Ascending aorta (tissue), 2 donors: ENCODE results near the gene GPC5. TPM values are rescaled to one million over a fixed set of nuclear protein-coding genes. Genes with fewer than 3 reads are reported as not detected.

Experiments
- DNase-seq, 2 donors: peaks; one replicate each; pipeline ENCODE4 v3.0.0-alpha.2; 2019; ENCODE audit warnings: low spot score in 2 of 2
- H3K27ac ChIP-seq, 2 donors: fragments of 200-600 bp; sonication (generic); one replicate each; pipeline ENCODE4 v1.5.1; 2016 to 2017; ENCODE audit warnings: mild to moderate bottlenecking in 1 of 2
- H3K27me3 ChIP-seq: fragments of 200-600 bp; sonication (generic); one replicate; pipeline ENCODE4 v1.5.1; 2017
- H3K36me3 ChIP-seq, 2 donors: fragments of 200-600 bp; sonication (generic); one replicate each; pipeline ENCODE4 v1.5.1; 2016
- H3K4me1 ChIP-seq, 2 donors: fragments of 200-600 bp; sonication (generic); one replicate each; pipeline ENCODE4 v1.5.1; 2016 to 2017; ENCODE audit warnings: mild to moderate bottlenecking in 1 of 2
- H3K4me3 ChIP-seq, 2 donors: fragments of 200-600 bp; sonication (generic); one replicate each; pipeline ENCODE4 v1.5.1; 2016 to 2017; ENCODE audit warnings: mild to moderate bottlenecking in 1 of 2
- H3K9me3 ChIP-seq, 2 donors: fragments of 200-600 bp; sonication (generic); one replicate each; pipeline ENCODE4 v1.5.1; 2016
- CTCF ChIP-seq, 3 experiments: fragments of 200-600 bp in 2 of 3; fragments of 450-650 bp in 1 of 3; sonication (generic) in 2 of 3; IDR thresholded peaks; one replicate each; pipeline ENCODE4 v1.5.1; 2016 to 2019; ENCODE audit warnings: antibody characterized with exemption in 3 of 3, mild to moderate bottlenecking in 1 of 3, moderate library complexity in 1 of 3
- intact Hi-C: fragments of 100-400 bp; cut with DNase I; formaldehyde crosslinking; loops from one replicate; pipeline ENCODE4 v1.15.1; 2023
- total RNA-seq: library from RNA; depleted of rRNA; stranded (reverse); fragments of >200 nt; gene quantifications from one replicate; pipeline ENCODE4 v1.1.0, GENCODE V29; 2016

GPC5 gene
- total RNA-seq, 1 donor from 2014 or later, result not detected

GRCh38 chr13:91353494-91353893 lies 44.9 kb upstream of the GPC5 start:
- no peak for DNase-seq
- peaks cover 3 to 26% of the 10 kb centered on the region in 2 donors for H3K4me1 ChIP-seq
- no peaks in the 10 kb centered on the region for H3K9me3 ChIP-seq
- H3K27me3 ChIP-seq, result no peaks in the 10 kb centered on the region
- intact Hi-C loops, result no loop called here
- TF ChIP-seq CTCF (IDR thresholded peaks at IDR 0.05), result no peak
- H3K36me3 ChIP-seq, result peaks cover 5 to 19% of the 10 kb centered on the region in 2 donors
- H3K4me3 ChIP-seq, result no peak overlapping the region
- no peak overlapping the region for H3K27ac ChIP-seq

- peaks cover 3 to 18% of the 10 kb centered on the region in 2 donors for H3K4me1 ChIP-seq
- peaks cover 5 to 19% of the 10 kb centered on the region in 2 donors for H3K36me3 ChIP-seq
- no peak for DNase-seq
- H3K27ac ChIP-seq, result no peak overlapping the region
- no peaks in the 10 kb centered on the region for H3K27me3 ChIP-seq
- H3K4me3 ChIP-seq, result no peak overlapping the region
- no peak for TF ChIP-seq CTCF (IDR thresholded peaks at IDR 0.05)
- intact Hi-C loops, result no loop called here
- H3K9me3 ChIP-seq, result no peaks in the 10 kb centered on the region
Observed at GRCh38 chr13:91355099-91355825, 43.2 kb upstream of the GPC5 start.

GRCh38 chr13:91355826-91356710 lies 42.4 kb upstream of the GPC5 start:
- intact Hi-C loops, result no loop called here
- Histone ChIP-seq H3K9me3 (no peaks in the 10 kb centered on the region), H3K4me3 (no peak overlapping the region), H3K27ac (no peak overlapping the region), H3K27me3 (no peaks in the 10 kb centered on the region), H3K4me1 (peaks cover 3 to 18% of the 10 kb centered on the region in 2 donors), H3K36me3 (peaks cover 3 to 19% of the 10 kb centered on the region in 2 donors)
- no peak for TF ChIP-seq CTCF (IDR thresholded peaks at IDR 0.05)
- DNase-seq, result no peak

- TF ChIP-seq CTCF (IDR thresholded peaks at IDR 0.05), result no peak
- Histone ChIP-seq H3K36me3 (peaks cover 0 to 16% of the 10 kb centered on the region in 2 donors), H3K4me3 (no peak overlapping the region), H3K4me1 (peaks cover 3 to 18% of the 10 kb centered on the region in 2 donors), H3K27me3 (no peaks in the 10 kb centered on the region), H3K27ac (no peak overlapping the region), H3K9me3 (no peaks in the 10 kb centered on the region)
- intact Hi-C loops, result no loop called here
- DNase-seq, result no peak
Observed at GRCh38 chr13:91356919-91357612, 41.4 kb upstream of the GPC5 start.

GRCh38 chr13:91357613-91358386 lies 40.6 kb upstream of the GPC5 start:
- Histone ChIP-seq H3K4me3 (no peak overlapping the region), H3K4me1 (peaks cover 3 to 18% of the 10 kb centered on the region in 2 donors), H3K27me3 (no peaks in the 10 kb centered on the region), H3K27ac (no peak overlapping the region), H3K9me3 (no peaks in the 10 kb centered on the region), H3K36me3 (peaks cover 0 to 16% of the 10 kb centered on the region in 2 donors)
- intact Hi-C loops, result no loop called here
- DNase-seq, result no peak
- no peak for TF ChIP-seq CTCF (IDR thresholded peaks at IDR 0.05)
